Thyroid gland (tissue), 4 donors: Measurements from ENCODE around the gene PKP2. TPM values are rescaled to one million over a fixed set of nuclear protein-coding genes. Genes with fewer than 3 reads are reported as not detected.
"Not testable (repeated sequence)": the region's sequence is repeated elsewhere in the genome, so short reads cannot be mapped to it uniquely, and the experiment has no call there.

Source experiments
- DNase-seq, 2 donors: peaks; one replicate each; pipeline ENCODE4 v3.0.0-alpha.2; 2019
- H3K27ac ChIP-seq, 3 donors: fragments of 200-600 bp; sonication (generic); 1 replicate in 2 of 3; 2 replicates in 1 of 3; pipeline ENCODE4 v1.5.1; 2016 to 2019; ENCODE audit warnings: mild to moderate bottlenecking in 1 of 3, moderate library complexity in 1 of 3
- H3K27me3 ChIP-seq: fragments of 200-600 bp; sonication (generic); one replicate; pipeline ENCODE4 v1.5.1; 2019
- H3K36me3 ChIP-seq, 2 donors: fragments of 200-600 bp; sonication (generic); one replicate each; pipeline ENCODE4 v1.5.1; 2016 to 2019
- H3K4me1 ChIP-seq, 2 donors: fragments of 200-600 bp; sonication (generic); one replicate each; pipeline ENCODE4 v1.5.1; 2017 to 2019
- H3K4me3 ChIP-seq, 3 donors: fragments of 200-600 bp; sonication (generic); replicated peaks in 1 of 3; 1 replicate in 2 of 3; 2 replicates in 1 of 3; pipeline ENCODE4 v1.5.1; 2016; ENCODE audit warnings: mild to moderate bottlenecking in 1 of 3
- H3K9me3 ChIP-seq: fragments of 200-600 bp; sonication (generic); one replicate; pipeline ENCODE4 v1.5.1; 2017
- POLR2A ChIP-seq, 2 donors: fragments of 450-650 bp; IDR thresholded peaks; one replicate each; pipeline ENCODE4 v1.6.1; 2017; ENCODE audit warnings: antibody characterized with exemption in 2 of 2, mild to moderate bottlenecking in 2 of 2, moderate library complexity in 1 of 2
- WGBS, 2 donors: methylation state at CpG; one replicate each; pipeline ENCODE4 v1.1.5; 2017; 5-methylcytosine and 5-hydroxymethylcytosine counted together
- intact Hi-C: fragments of 100-400 bp; cut with DNase I; formaldehyde crosslinking; loops from one replicate; pipeline ENCODE4 v1.15.1; 2023
- total RNA-seq, 4 donors: library from RNA; depleted of rRNA; stranded (reverse); fragments of >200 nt; gene quantifications; one replicate each; pipeline ENCODE4 v1.2.3, GENCODE V29; 2016
- TF ChIP-seq, protein P1 (sequence below), 6 experiments: fragments of 200-600 bp in 3 of 6; fragments of 450-650 bp in 3 of 6; sonication (generic) in 3 of 6; IDR thresholded peaks; one replicate each; pipeline ENCODE4 v1.5.1; 2016 to 2019; ENCODE audit warnings: antibody characterized with exemption in 6 of 6, mild to moderate bottlenecking in 2 of 6, inconsistent platforms in 1 of 6, moderate library complexity in 1 of 6

The PKP2 gene
- total RNA-seq, 4 donors from 2014 or later: 0.27 to 0.92 (median 0.55) TPM

- TF ChIP-seq, protein P1, sequence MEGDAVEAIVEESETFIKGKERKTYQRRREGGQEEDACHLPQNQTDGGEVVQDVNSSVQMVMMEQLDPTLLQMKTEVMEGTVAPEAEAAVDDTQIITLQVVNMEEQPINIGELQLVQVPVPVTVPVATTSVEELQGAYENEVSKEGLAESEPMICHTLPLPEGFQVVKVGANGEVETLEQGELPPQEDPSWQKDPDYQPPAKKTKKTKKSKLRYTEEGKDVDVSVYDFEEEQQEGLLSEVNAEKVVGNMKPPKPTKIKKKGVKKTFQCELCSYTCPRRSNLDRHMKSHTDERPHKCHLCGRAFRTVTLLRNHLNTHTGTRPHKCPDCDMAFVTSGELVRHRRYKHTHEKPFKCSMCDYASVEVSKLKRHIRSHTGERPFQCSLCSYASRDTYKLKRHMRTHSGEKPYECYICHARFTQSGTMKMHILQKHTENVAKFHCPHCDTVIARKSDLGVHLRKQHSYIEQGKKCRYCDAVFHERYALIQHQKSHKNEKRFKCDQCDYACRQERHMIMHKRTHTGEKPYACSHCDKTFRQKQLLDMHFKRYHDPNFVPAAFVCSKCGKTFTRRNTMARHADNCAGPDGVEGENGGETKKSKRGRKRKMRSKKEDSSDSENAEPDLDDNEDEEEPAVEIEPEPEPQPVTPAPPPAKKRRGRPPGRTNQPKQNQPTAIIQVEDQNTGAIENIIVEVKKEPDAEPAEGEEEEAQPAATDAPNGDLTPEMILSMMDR (IDR thresholded peaks at IDR 0.05): no peak
- no peak for TF ChIP-seq POLR2A (IDR thresholded peaks at IDR 0.05)
- H3K27me3 ChIP-seq: no peaks in the 10 kb centered on the region
- no peaks in the 10 kb centered on the region for H3K36me3 ChIP-seq
- H3K4me3 ChIP-seq: no peak overlapping the region
- 78 to 80% methylated on average over 2 of the region's 2 CpGs for WGBS, 2 donors
- no peaks in the 10 kb centered on the region for H3K9me3 ChIP-seq
- DNase-seq: no peak
- H3K27ac ChIP-seq: no peak overlapping the region
- intact Hi-C loops: no loop called here
- H3K4me1 ChIP-seq: no peaks in the 10 kb centered on the region
Measured at GRCh38 chr12:32864731-32865130, 31.8 kb downstream of the PKP2 start.

GRCh38 chr12:32863128-32863527 lies 33.4 kb downstream of the PKP2 start:
- WGBS, 2 donors: 58 to 60% methylated on average over 7 of the region's 7 CpGs
- DNase-seq: peak; percentile 28 to 45
- TF ChIP-seq POLR2A (IDR thresholded peaks at IDR 0.05): no peak
- TF ChIP-seq, protein P1 (IDR thresholded peaks at IDR 0.05): no peak
- intact Hi-C loops: no loop called here
- H3K4me1 ChIP-seq: no peaks in the 10 kb centered on the region
- no peaks in the 10 kb centered on the region for H3K27me3 ChIP-seq
- no peaks in the 10 kb centered on the region for H3K36me3 ChIP-seq
- no peak overlapping the region for H3K27ac ChIP-seq
- H3K4me3 ChIP-seq: no peak overlapping the region
- no peaks in the 10 kb centered on the region for H3K9me3 ChIP-seq

- H3K4me3 ChIP-seq, H3K27me3 ChIP-seq, H3K9me3 ChIP-seq, intact Hi-C loops, H3K27ac ChIP-seq, DNase-seq, H3K4me1 ChIP-seq, H3K36me3 ChIP-seq: not testable (repeated sequence)
- 89 to 95% methylated on average over 2 of the region's 2 CpGs for WGBS, 2 donors
Measured at GRCh38 chr12:32861658-32862057, 34.9 kb downstream of the PKP2 start.

- intact Hi-C loops: no loop called here
- no peaks in the 10 kb centered on the region for H3K36me3 ChIP-seq
Measured at GRCh38 chr12:32860192-32860591, 36.4 kb downstream of the PKP2 start.

GRCh38 chr12:32859389-32859788 lies 37.2 kb downstream of the PKP2 start:
- 64 to 73% methylated on average over 1 of the region's 1 CpG for WGBS, 2 donors
- no peaks in the 10 kb centered on the region for H3K9me3 ChIP-seq
- TF ChIP-seq, protein P1 (IDR thresholded peaks at IDR 0.05): no peak
- TF ChIP-seq POLR2A (IDR thresholded peaks at IDR 0.05): no peak
- DNase-seq: no peak
- no peaks in the 10 kb centered on the region for H3K4me1 ChIP-seq
- H3K36me3 ChIP-seq: no peaks in the 10 kb centered on the region
- H3K4me3 ChIP-seq: no peak overlapping the region
- H3K27ac ChIP-seq: no peak overlapping the region
- no peaks in the 10 kb centered on the region for H3K27me3 ChIP-seq
- intact Hi-C loops: no loop called here

More at GRCh38 chr12:32860192-32860591, 36.4 kb downstream of the PKP2 start:
- TF ChIP-seq, protein P1 (IDR thresholded peaks at IDR 0.05): no peak
- TF ChIP-seq POLR2A (IDR thresholded peaks at IDR 0.05): no peak
- Histone ChIP-seq H3K27me3 (no peaks in the 10 kb centered on the region), H3K27ac (no peak overlapping the region), H3K4me1 (no peaks in the 10 kb centered on the region), H3K4me3 (no peak overlapping the region), H3K9me3 (no peaks in the 10 kb centered on the region)
- no peak for DNase-seq

GRCh38 chr12:32854716-32855115 lies 41.9 kb downstream of the PKP2 start:
- H3K36me3 ChIP-seq: no peaks in the 10 kb centered on the region
- no peak overlapping the region for H3K4me3 ChIP-seq
- no peaks in the 10 kb centered on the region for H3K4me1 ChIP-seq
- DNase-seq: no peak
- no peak overlapping the region for H3K27ac ChIP-seq
- no peak for TF ChIP-seq POLR2A (IDR thresholded peaks at IDR 0.05)
- TF ChIP-seq, protein P1 (IDR thresholded peaks at IDR 0.05): no peak
- WGBS, 2 donors: 70 to 71% methylated on average over 1 of the region's 1 CpG
- H3K27me3 ChIP-seq: no peaks in the 10 kb centered on the region
- intact Hi-C loops: no loop called here
- H3K9me3 ChIP-seq: no peaks in the 10 kb centered on the region
